RWPE2 (cell line): ENCODE data around the gene DAPL1.

Source experiments
- ATAC-seq: fragments of 200-7000 bp; cut with Tn5 transposase; 3 replicates; pipeline ENCODE4 v1.9.1; 2021; ENCODE audit warnings: low read depth
- DNase-seq: peaks from one replicate; pipeline ENCODE4 v3.0.0-alpha.2; 2020; ENCODE audit warnings: low spot score
- H3K27ac ChIP-seq: fragments of 450-650 bp; 2 replicates; pipeline ENCODE4 v1.5.1; 2017; ENCODE audit warnings: mild to moderate bottlenecking; ENCODE audit not compliant: poor library complexity, severe bottlenecking
- H3K27me3 ChIP-seq: fragments of 250-450 bp; sonication (Bioruptor Pico); 2 replicates; pipeline ENCODE4 v1.5.1; 2021; ENCODE audit warnings: mild to moderate bottlenecking, moderate library complexity; ENCODE audit not compliant: insufficient read depth, poor library complexity, severe bottlenecking
- H3K36me3 ChIP-seq: fragments of 250-450 bp; sonication (Bioruptor Pico); 2 replicates; pipeline ENCODE4 v1.5.1; 2020; ENCODE audit warnings: low read depth, mild to moderate bottlenecking, moderate library complexity
- H3K4me1 ChIP-seq: fragments of 250-450 bp; sonication (Bioruptor Pico); 2 replicates; pipeline ENCODE4 v1.5.1; 2021; ENCODE audit warnings: mild to moderate bottlenecking, moderate library complexity; ENCODE audit not compliant: insufficient read depth, poor library complexity, severe bottlenecking
- H3K4me3 ChIP-seq: fragments of 250-450 bp; sonication (Bioruptor Pico); 2 replicates; pipeline ENCODE4 v1.5.1; 2021; ENCODE audit warnings: mild to moderate bottlenecking, moderate library complexity; ENCODE audit not compliant: severe bottlenecking
- H3K9me3 ChIP-seq: fragments of 250-450 bp; sonication (Bioruptor Pico); 2 replicates; pipeline ENCODE4 v1.5.1; 2021; ENCODE audit warnings: mild to moderate bottlenecking, moderate library complexity; ENCODE audit not compliant: severe bottlenecking
- CTCF ChIP-seq: fragments of 450-650 bp; IDR thresholded peaks from one replicate; pipeline ENCODE4 v1.5.1; 2017; ENCODE audit warnings: mild to moderate bottlenecking, moderate library complexity; ENCODE audit not compliant: poor library complexity, severe bottlenecking

Gene DAPL1

GRCh38 chr2:158766524-158766923, 28.6 kb upstream of the DAPL1 start:
- no peak for ATAC-seq
- Histone ChIP-seq H3K4me3 (no peak overlapping the region), H3K4me1 (peaks cover 4% of the 10 kb centered on the region), H3K27ac (no peak overlapping the region), H3K36me3 (no peaks in the 10 kb centered on the region), H3K27me3 (no peaks in the 10 kb centered on the region), H3K9me3 (no peaks in the 10 kb centered on the region)
- no peak for TF ChIP-seq CTCF
- DNase-seq = no peak

- Histone ChIP-seq H3K9me3 (no peaks in the 10 kb centered on the region), H3K36me3 (no peaks in the 10 kb centered on the region), H3K4me3 (no peak overlapping the region), H3K27ac (no peak overlapping the region), H3K4me1 (no peaks in the 10 kb centered on the region), H3K27me3 (no peaks in the 10 kb centered on the region)
- no peak for ATAC-seq
- DNase-seq = no peak
- TF ChIP-seq CTCF = no peak
Observed at GRCh38 chr2:158772306-158773078, 22.6 kb upstream of the DAPL1 start.

GRCh38 chr2:158773121-158773520, 22.0 kb upstream of the DAPL1 start:
- no peak overlapping the region for H3K4me3 ChIP-seq
- DNase-seq (no peak), ATAC-seq (no peak)
- TF ChIP-seq CTCF = no peak
- no peaks in the 10 kb centered on the region for H3K4me1 ChIP-seq
- no peaks in the 10 kb centered on the region for H3K9me3 ChIP-seq
- no peaks in the 10 kb centered on the region for H3K36me3 ChIP-seq
- H3K27ac ChIP-seq = no peak overlapping the region
- H3K27me3 ChIP-seq = no peaks in the 10 kb centered on the region

GRCh38 chr2:158774681-158775080, 20.4 kb upstream of the DAPL1 start:
- TF ChIP-seq CTCF = no peak
- Histone ChIP-seq H3K27me3 (no peaks in the 10 kb centered on the region), H3K4me1 (no peaks in the 10 kb centered on the region), H3K4me3 (no peak overlapping the region), H3K9me3 (no peaks in the 10 kb centered on the region), H3K27ac (no peak overlapping the region), H3K36me3 (no peaks in the 10 kb centered on the region)
- DNase-seq (no peak), ATAC-seq (no peak)

GRCh38 chr2:158775273-158776027, 19.7 kb upstream of the DAPL1 start:
- H3K27ac ChIP-seq = no peak overlapping the region
- TF ChIP-seq CTCF = no peak
- H3K9me3 ChIP-seq = no peaks in the 10 kb centered on the region
- no peaks in the 10 kb centered on the region for H3K27me3 ChIP-seq
- H3K4me3 ChIP-seq = no peak overlapping the region
- no peaks in the 10 kb centered on the region for H3K36me3 ChIP-seq
- ATAC-seq = no peak
- no peaks in the 10 kb centered on the region for H3K4me1 ChIP-seq
- DNase-seq = no peak
